HepG2 (cell line): ENCODE data around the gene MRPL34. TPM values are rescaled to one million over a fixed set of nuclear protein-coding genes. Genes with fewer than 3 reads are reported as not detected.
A peak's percentile ranks its signal among the peaks of the same experiment; 100 is the strongest.

Experiments used
- ADNP ChIP-seq: sonication (generic); formaldehyde crosslinking; IDR thresholded peaks from 2 replicates; pipeline ENCODE4 v1.4.0; 2020; ENCODE audit warnings: missing genetic modification reagents
- HIC2 ChIP-seq: sonication (generic); formaldehyde crosslinking; IDR thresholded peaks from 2 replicates; pipeline ENCODE4 v1.9.0; 2022; ENCODE audit warnings: low read depth, missing genetic modification reagents
- KLF12 ChIP-seq: sonication (generic); formaldehyde crosslinking; IDR thresholded peaks from 2 replicates; pipeline ENCODE4 v1.4.0; 2020; ENCODE audit warnings: missing genetic modification reagents, borderline replicate concordance
- SALL2 ChIP-seq: sonication (generic); formaldehyde crosslinking; IDR thresholded peaks from 2 replicates; pipeline ENCODE4 v1.8.1; 2023; ENCODE audit warnings: mild to moderate bottlenecking, missing genetic modification reagents, inconsistent platforms
- TBX2 ChIP-seq: sonication (generic); formaldehyde crosslinking; IDR thresholded peaks from 2 replicates; pipeline ENCODE4 v1.5.0; 2020; ENCODE audit warnings: missing genetic modification reagents, mild to moderate bottlenecking, borderline replicate concordance
- ZBTB40 ChIP-seq, 2 experiments: fragments of 450-650 bp in 1 of 2; sonication (generic) in 1 of 2; formaldehyde crosslinking in 1 of 2; IDR thresholded peaks; 2 replicates each; pipeline versions ENCODE4 v1.6.1 to v1.8.0; 2016 to 2022; ENCODE audit warnings: antibody characterized with exemption in 1 of 2, mild to moderate bottlenecking in 1 of 2, missing genetic modification reagents in 1 of 2
- ZFP91 ChIP-seq: sonication (generic); formaldehyde crosslinking; IDR thresholded peaks from 2 replicates; pipeline ENCODE4 v1.9.0; 2022; ENCODE audit warnings: missing genetic modification reagents, mild to moderate bottlenecking, borderline replicate concordance
- ZNF687 ChIP-seq: sonication (generic); formaldehyde crosslinking; IDR thresholded peaks from 2 replicates; pipeline ENCODE4 v1.5.1; 2020; ENCODE audit warnings: mild to moderate bottlenecking, missing genetic modification reagents, moderate library complexity
- polyA plus RNA-seq, 8 experiments: library from polyadenylated mRNA; depleted of rRNA in 3 of 8; stranded (reverse) in 7 of 8; unstranded in 1 of 8; fragments of >200 nt; fragmentation: Illumina TruSeq in 4 of 8; extraction: Trizol in 4 of 8; gene quantifications; 2 replicates each; pipeline versions ENCODE4 v1.2.1 to v1.2.3, GENCODE V29; 2011 to 2016; ENCODE audit warnings: low read depth in 4 of 8, missing spikeins in 1 of 8, mixed read lengths in 1 of 8; ENCODE audit not compliant: insufficient read depth in 1 of 8
- total RNA-seq, 5 experiments: library from RNA; depleted of rRNA; stranded (reverse); fragments of >200 nt; fragmentation: Illumina TruSeq; extraction: Trizol; gene quantifications; 2 replicates each; pipeline ENCODE4 v1.2.3, GENCODE V29; 2016; ENCODE audit warnings: low read depth in 1 of 5

The MRPL34 gene
- total and polyA plus RNA-seq, 2 of the 13 experiments (the other 11 are each of a cell fraction or from before 2014, with no cell fraction given) = 74.0 to 77.3 TPM

GRCh38 chr19:17340302-17340870 is 34.7 kb downstream of the MRPL34 start (continued):
- TF ChIP-seq ZFP91 (CRISPR knock-in tag) (no peak), TBX2 (no peak), ADNP (no peak), SALL2 (CRISPR knock-in tag) (peak; percentile 24; the same call in 1 of the 2 replicates), ZBTB40 (IDR thresholded peaks at IDR 0.05) (no peak), ZBTB40 (CRISPR knock-in tag; IDR thresholded peaks at IDR 0.05) (no peak), KLF12 (CRISPR knock-in tag) (no peak), ZNF687 (no peak), HIC2 (CRISPR knock-in tag) (peak; percentile 93)
